K562 (cell line): Measurements from ENCODE around the gene ZNF775. TPM values are rescaled to one million over a fixed set of nuclear protein-coding genes. Genes with fewer than 3 reads are reported as not detected.

ENCODE experiments used
- CAMTA2 ChIP-seq: fragments of 250-450 bp; sonication (Bioruptor Pico); conservative IDR thresholded peaks from 2 replicates; pipeline ENCODE4 v1.5.1; 2022
- CBX8 ChIP-seq: fragments of 200-600 bp; sonication (generic); IDR thresholded peaks from 2 replicates; pipeline ENCODE4 v1.6.1; 2012; ENCODE audit warnings: borderline replicate concordance, mixed run types, low read depth, mild to moderate bottlenecking, moderate library complexity, mixed read lengths, low read length, control low read depth, inconsistent platforms; ENCODE audit not compliant: poor library complexity, severe bottlenecking; ENCODE audit errors: extremely low read depth
- DDX20 ChIP-seq: fragments of 450-650 bp; IDR thresholded peaks from 2 replicates; pipeline ENCODE4 v1.6.1; 2016; ENCODE audit warnings: missing genetic modification characterization, low read depth, mild to moderate bottlenecking, missing compliant biosample characterization, moderate library complexity
- HNRNPL ChIP-seq: fragments of 200-400 bp; formaldehyde crosslinking; IDR thresholded peaks from 2 replicates; pipeline ENCODE4 v1.6.1; 2017; ENCODE audit warnings: low read depth, mild to moderate bottlenecking, low read length
- KDM5B ChIP-seq: fragments of 200-600 bp; sonication (generic); IDR thresholded peaks from 2 replicates; pipeline ENCODE4 v1.6.1; 2012; ENCODE audit warnings: low read depth, mild to moderate bottlenecking, moderate library complexity, low read length, control low read depth, inconsistent platforms; ENCODE audit not compliant: insufficient replicate concordance
- MECOM ChIP-seq: fragments of 250-450 bp; sonication (Bioruptor Pico); IDR thresholded peaks from 2 replicates; pipeline ENCODE4 v1.8.0; 2022; ENCODE audit warnings: inconsistent platforms
- NR2F6 ChIP-seq: fragments of 450-650 bp; formaldehyde crosslinking; IDR thresholded peaks from 2 replicates; pipeline ENCODE4 v1.4.0; 2020; ENCODE audit warnings: mild to moderate bottlenecking
- PHTF2 ChIP-seq: fragments of 250-450 bp; sonication (Bioruptor Pico); IDR thresholded peaks from 2 replicates; pipeline ENCODE4 v1.5.0; 2021; ENCODE audit warnings: mild to moderate bottlenecking
- SMAD3 ChIP-seq: fragments of 450-650 bp; formaldehyde crosslinking; conservative IDR thresholded peaks from 2 replicates; pipeline ENCODE4 v1.4.0; 2020; ENCODE audit warnings: mild to moderate bottlenecking
- SP1 ChIP-seq: sonication (generic); formaldehyde crosslinking; IDR thresholded peaks from 2 replicates; pipeline ENCODE4 v1.8.1; 2022; ENCODE audit warnings: mild to moderate bottlenecking, missing genetic modification reagents
- TAF7 ChIP-seq: fragments of 450-650 bp; IDR thresholded peaks from 2 replicates; pipeline ENCODE4 v1.6.1; 2016; ENCODE audit warnings: missing genetic modification characterization, missing compliant biosample characterization
- TFAM ChIP-seq: fragments of 250-450 bp; sonication (Bioruptor Pico); conservative IDR thresholded peaks from 2 replicates; pipeline ENCODE4 v1.5.0; 2021; ENCODE audit warnings: mild to moderate bottlenecking, moderate library complexity
- ZBED1 ChIP-seq: IDR thresholded peaks from 2 replicates; pipeline ENCODE4 v1.6.1; 2014
- ZFPM2 ChIP-seq: fragments of 250-450 bp; sonication (Bioruptor Pico); IDR thresholded peaks from 2 replicates; pipeline ENCODE4 v1.5.1; 2022; ENCODE audit warnings: mild to moderate bottlenecking
- ZNF436 ChIP-seq: fragments of 250-450, 450-650 bp; sonication (Bioruptor Pico); formaldehyde crosslinking; IDR thresholded peaks from 2 replicates; pipeline ENCODE4 v1.7.0; 2020; ENCODE audit warnings: mild to moderate bottlenecking
- ZNF444 ChIP-seq: fragments of 250-450 bp; sonication (Bioruptor Pico); IDR thresholded peaks from 2 replicates; pipeline ENCODE4 v1.4.0; 2020; ENCODE audit warnings: mild to moderate bottlenecking, moderate library complexity
- ZNF644 ChIP-seq: fragments of 200-800 bp; sonication (Bioruptor generic); IDR thresholded peaks from 2 replicates; pipeline ENCODE4 v1.6.1; 2016; ENCODE audit warnings: low read depth, missing genetic modification characterization, missing compliant biosample characterization
- ZZZ3 ChIP-seq: fragments of 450-650 bp; IDR thresholded peaks from 2 replicates; pipeline ENCODE4 v1.6.1; 2016; ENCODE audit warnings: antibody characterized with exemption, mild to moderate bottlenecking, moderate library complexity
- polyA plus RNA-seq, 8 experiments: library from polyadenylated mRNA; depleted of rRNA in 4 of 8; stranded (reverse) in 5 of 8; unstranded in 3 of 8; fragments of >200 nt; fragmentation: Nextera tagmentation in 2 of 8; fragmentation: Illumina TruSeq in 1 of 8; extraction: Ambion mirVana in 2 of 8; extraction: Trizol in 1 of 8; gene quantifications; 2 replicates each; pipeline versions ENCODE4 v1.2.1 to v1.2.3, GENCODE V29; 2011 to 2014; ENCODE audit warnings: inconsistent platforms in 1 of 8, missing spikeins in 1 of 8
- total RNA-seq, 7 experiments: library from RNA; depleted of rRNA in 6 of 7; stranded (reverse); fragments of >200 nt in 6 of 7; fragmentation: Illumina TruSeq in 2 of 7; extraction: Trizol in 2 of 7; gene quantifications; 2 replicates each; pipeline versions ENCODE4 v1.2.1 to v1.2.3, GENCODE V29; 2011 to 2021; ENCODE audit warnings: low replicate concordance in 1 of 7
- TF ChIP-seq, protein P1 (sequence below): fragments of 250-450 bp; sonication (Bioruptor Pico); IDR thresholded peaks from 2 replicates; pipeline ENCODE4 v1.5.1; 2021; ENCODE audit warnings: mild to moderate bottlenecking
- TF ChIP-seq, protein P2 (sequence below): fragments of 250-450 bp; sonication (Bioruptor Pico); IDR thresholded peaks from 2 replicates; pipeline ENCODE4 v1.5.0; 2020; ENCODE audit warnings: mild to moderate bottlenecking
- TF ChIP-seq, protein P3 (sequence below): fragments of 250-450 bp; sonication (Bioruptor Pico); IDR thresholded peaks from 2 replicates; pipeline ENCODE4 v1.8.0; 2022; ENCODE audit warnings: moderate library complexity, mild to moderate bottlenecking, inconsistent platforms
- TF ChIP-seq, protein P4 (sequence below): fragments of 450-650 bp; IDR thresholded peaks from 2 replicates; pipeline ENCODE4 v1.6.1; 2016

The ZNF775 gene
- total and polyA plus RNA-seq, 9 of the 15 experiments (the other 6 are each of a cell fraction or from before 2014, with no cell fraction given) = 0.04 to 18.7 (median 4.9) TPM

DNA sequence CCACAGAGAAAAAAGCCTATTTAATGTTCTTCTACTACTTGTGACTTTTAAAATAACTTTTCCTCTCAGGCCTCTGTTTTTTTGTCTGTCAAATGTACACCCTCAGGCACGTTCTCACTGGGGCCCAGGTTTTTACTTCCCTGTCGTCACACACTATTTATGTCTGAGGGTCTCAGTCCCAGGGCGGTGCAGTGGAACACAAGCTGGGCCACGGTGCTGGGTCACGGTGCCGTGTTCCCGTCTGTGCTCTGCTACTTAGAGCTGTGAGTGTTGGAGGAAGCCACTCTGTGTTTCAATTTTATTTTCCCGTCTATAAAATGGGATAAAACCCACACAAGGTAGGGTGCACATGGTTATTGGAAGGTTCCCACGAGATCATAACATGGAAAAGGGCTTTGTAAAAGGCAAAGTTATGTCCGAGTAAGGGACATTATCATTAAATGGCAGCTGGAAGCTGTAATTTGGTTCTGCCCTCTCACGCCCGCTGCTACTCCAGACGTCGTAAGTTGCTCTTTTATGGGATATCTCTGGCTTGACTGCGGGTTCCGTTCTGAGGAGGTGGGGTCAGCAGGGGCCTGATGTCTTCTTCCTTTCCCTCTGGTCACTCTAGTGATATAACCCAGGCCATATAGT is 25.2 kb downstream of the ZNF775 start (continued):
- no peak for TF ChIP-seq DDX20 (tag)
- 0 out of 2 replicates have a peak, but pooled peaks have one; percentile 23 for TF ChIP-seq SMAD3
- TF ChIP-seq NR2F6 (CRISPR knock-in tag) = no peak
- no peak for TF ChIP-seq KDM5B
- TF ChIP-seq CAMTA2 = no peak
- TF ChIP-seq, protein P1, sequence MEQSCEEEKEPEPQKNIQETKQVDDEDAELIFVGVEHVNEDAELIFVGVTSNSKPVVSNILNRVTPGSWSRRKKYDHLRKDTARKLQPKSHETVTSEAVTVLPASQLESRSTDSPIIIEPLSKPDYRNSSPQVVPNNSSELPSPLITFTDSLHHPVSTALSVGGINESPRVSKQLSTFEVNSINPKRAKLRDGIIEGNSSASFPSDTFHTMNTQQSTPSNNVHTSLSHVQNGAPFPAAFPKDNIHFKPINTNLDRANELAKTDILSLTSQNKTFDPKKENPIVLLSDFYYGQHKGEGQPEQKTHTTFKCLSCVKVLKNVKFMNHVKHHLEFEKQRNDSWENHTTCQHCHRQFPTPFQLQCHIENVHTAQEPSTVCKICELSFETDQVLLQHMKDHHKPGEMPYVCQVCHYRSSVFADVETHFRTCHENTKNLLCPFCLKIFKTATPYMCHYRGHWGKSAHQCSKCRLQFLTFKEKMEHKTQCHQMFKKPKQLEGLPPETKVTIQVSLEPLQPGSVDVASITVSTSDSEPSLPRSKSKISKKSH (CRISPR knock-in tag) = no peak
- no peak for TF ChIP-seq TFAM (CRISPR knock-in tag)
- no peak for TF ChIP-seq HNRNPL
- no peak for TF ChIP-seq ZZZ3
- no peak for TF ChIP-seq SP1 (CRISPR knock-in tag)
- no peak for TF ChIP-seq CBX8
- no peak for TF ChIP-seq MECOM (CRISPR knock-in tag)
- no peak for TF ChIP-seq ZNF436 (CRISPR knock-in tag)
- TF ChIP-seq, protein P2, sequence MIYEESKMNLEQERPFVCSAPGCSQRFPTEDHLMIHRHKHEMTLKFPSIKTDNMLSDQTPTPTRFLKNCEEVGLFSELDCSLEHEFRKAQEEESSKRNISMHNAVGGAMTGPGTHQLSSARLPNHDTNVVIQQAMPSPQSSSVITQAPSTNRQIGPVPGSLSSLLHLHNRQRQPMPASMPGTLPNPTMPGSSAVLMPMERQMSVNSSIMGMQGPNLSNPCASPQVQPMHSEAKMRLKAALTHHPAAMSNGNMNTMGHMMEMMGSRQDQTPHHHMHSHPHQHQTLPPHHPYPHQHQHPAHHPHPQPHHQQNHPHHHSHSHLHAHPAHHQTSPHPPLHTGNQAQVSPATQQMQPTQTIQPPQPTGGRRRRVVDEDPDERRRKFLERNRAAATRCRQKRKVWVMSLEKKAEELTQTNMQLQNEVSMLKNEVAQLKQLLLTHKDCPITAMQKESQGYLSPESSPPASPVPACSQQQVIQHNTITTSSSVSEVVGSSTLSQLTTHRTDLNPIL = peak; percentile 17; the same call in 1 of the 2 replicates
- no peak for TF ChIP-seq ZFPM2 (CRISPR knock-in tag)
- TF ChIP-seq, protein P3, sequence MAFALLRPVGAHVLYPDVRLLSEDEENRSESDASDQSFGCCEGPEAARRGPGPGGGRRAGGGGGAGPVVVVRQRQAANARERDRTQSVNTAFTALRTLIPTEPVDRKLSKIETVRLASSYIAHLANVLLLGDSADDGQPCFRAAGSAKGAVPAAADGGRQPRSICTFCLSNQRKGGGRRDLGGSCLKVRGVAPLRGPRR (CRISPR knock-in tag) = no peak
- no peak for TF ChIP-seq PHTF2 (CRISPR knock-in tag)
- TF ChIP-seq, protein P4, sequence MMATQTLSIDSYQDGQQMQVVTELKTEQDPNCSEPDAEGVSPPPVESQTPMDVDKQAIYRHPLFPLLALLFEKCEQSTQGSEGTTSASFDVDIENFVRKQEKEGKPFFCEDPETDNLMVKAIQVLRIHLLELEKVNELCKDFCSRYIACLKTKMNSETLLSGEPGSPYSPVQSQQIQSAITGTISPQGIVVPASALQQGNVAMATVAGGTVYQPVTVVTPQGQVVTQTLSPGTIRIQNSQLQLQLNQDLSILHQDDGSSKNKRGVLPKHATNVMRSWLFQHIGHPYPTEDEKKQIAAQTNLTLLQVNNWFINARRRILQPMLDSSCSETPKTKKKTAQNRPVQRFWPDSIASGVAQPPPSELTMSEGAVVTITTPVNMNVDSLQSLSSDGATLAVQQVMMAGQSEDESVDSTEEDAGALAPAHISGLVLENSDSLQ = 0 out of 2 replicates have a peak, but pooled peaks have one; percentile 9
- no peak; the same call in 1 of the 2 replicates for TF ChIP-seq ZNF444 (CRISPR knock-in tag)
- TF ChIP-seq TAF7 (tag) = no peak
- TF ChIP-seq ZNF644 (tag) = peak; percentile 34; the same call in 1 of the 2 replicates
- 0 out of 2 replicates have a peak, but pooled peaks have one; percentile 26 for TF ChIP-seq ZBED1
